OCI-M2 (cell line): ENCODE data around the gene RUFY2.
"Not testable (repeated sequence)": the region's sequence is repeated elsewhere in the genome, so short reads cannot be mapped to it uniquely, and the experiment has no call there.

ENCODE experiments used
- DNase-seq: peaks from one replicate; lab custom pipeline; 2025; ENCODE audit not compliant: unreplicated experiment; lab: John Stamatoyannopoulos, UW

RUFY2 gene

DNA sequence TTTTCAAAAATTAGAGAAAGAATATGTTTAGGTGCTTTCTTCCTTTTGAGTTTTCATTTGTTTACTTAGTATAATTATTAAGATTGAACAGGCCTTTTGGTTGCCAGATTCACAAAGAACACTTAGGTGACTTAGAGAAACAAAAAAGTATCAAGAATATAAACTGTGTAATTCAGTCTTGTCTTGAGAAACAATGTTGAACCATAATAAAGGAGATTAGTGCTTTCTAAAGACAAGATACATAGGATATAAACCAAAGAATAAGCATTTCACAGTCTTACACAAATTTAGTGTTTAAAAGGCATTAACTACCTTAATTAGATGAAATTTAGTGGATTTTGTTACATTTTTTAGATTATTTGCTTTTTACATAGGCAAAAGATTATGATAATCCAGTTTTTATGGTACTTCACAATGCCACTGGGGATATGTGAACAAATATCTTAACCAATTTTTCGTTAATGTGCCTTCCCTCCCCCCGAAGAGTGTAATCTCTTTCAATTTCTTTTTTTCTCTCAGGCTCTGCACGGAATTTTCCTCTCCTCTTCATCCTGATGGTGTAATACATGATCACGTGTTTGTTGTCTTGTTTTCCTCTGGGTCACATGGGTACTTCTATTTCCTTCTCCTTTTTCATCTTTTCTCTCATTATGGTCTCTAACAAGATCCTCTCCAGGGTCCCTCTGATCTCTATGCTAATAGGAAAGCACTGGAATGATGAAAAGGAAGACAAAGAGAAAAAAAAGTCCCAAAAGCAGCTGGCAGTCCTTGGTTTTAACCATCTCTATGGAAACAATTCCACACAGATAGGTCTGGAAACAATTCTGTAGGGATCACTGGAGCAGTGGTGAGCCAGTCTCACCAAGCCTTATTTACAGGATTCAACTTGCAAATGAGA, 78.9 kb downstream of the RUFY2 start:
- peak; percentile 15 for DNase-seq

- not testable (repeated sequence) for DNase-seq
Measured at GRCh38 chr10:68324396-68324795, 82.7 kb downstream of the RUFY2 start.

GRCh38 chr10:68318331-68319059, 88.6 kb downstream of the RUFY2 start:
- DNase-seq = no peak

GRCh38 chr10:68315582-68315981, 91.5 kb downstream of the RUFY2 start:
- no peak for DNase-seq

GRCh38 chr10:68314930-68315329, 92.1 kb downstream of the RUFY2 start:
- DNase-seq = not testable (repeated sequence)

GRCh38 chr10:68310531-68310930, 96.5 kb downstream of the RUFY2 start:
- DNase-seq = no peak

DNA sequence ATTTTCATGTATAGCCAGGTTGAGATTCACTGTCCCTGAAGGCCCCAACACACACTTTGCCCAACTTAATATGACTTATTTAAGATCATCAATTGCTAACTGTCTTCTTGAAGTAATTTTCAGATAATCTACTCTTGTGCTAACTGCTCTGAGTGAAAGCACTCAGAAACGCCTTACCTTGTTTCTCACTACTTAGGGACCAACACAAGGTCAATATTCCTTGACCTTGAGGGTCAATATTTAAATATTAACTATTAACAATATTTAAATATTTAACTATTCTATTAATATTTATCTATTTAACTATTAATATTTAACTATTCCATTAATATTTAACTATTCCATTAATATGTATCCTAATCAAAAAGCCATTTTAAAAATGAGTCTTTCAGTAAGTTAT, 101.2 kb downstream of the RUFY2 start:
- DNase-seq = no peak

- DNase-seq = no peak
Measured at GRCh38 chr10:68303849-68304412, 103.1 kb downstream of the RUFY2 start.

DNA sequence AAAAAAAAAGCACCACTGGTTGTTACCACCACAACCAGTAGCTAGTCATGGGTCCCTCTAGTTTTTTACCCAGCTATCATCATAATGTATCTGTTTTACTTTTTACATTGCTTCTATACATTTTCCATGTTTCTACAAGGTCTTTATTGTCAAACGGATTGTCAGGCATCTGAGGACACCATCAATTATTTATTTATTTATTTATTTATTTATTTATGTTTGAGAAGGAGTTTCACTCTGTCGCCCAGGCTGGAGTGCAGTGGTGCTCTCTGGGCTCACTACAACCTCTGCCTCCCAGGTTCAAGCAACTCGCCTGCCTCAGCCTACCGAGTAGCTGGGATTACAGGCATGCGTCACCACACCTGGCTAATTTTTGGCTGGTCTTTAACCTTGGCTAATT, 104.2 kb downstream of the RUFY2 start:
- DNase-seq = no peak

- DNase-seq = no peak
Measured at GRCh38 chr10:68302503-68302823, 104.6 kb downstream of the RUFY2 start.

- no peak for DNase-seq
Measured at GRCh38 chr10:68301790-68302502, 105.1 kb downstream of the RUFY2 start.

- no peak for DNase-seq
Measured at GRCh38 chr10:68301301-68301700, 105.8 kb downstream of the RUFY2 start.

GRCh38 chr10:68296843-68297663, 110.0 kb downstream of the RUFY2 start:
- no peak for DNase-seq
